GM12892 (cell line): Measurements from ENCODE around the gene SPATA13.

ENCODE experiments used
- POLR2A ChIP-seq: IDR thresholded peaks from 2 replicates; pipeline ENCODE4 v1.6.1; 2011; ENCODE audit warnings: low read depth, low read length, control low read depth
- POLR2AphosphoS5 ChIP-seq: IDR thresholded peaks from 2 replicates; pipeline ENCODE4 v1.6.1; 2011; ENCODE audit warnings: low read depth, low read length, control low read depth

GRCh38 chr13:24287748-24288287 lies 127.3 kb downstream of the SPATA13 start:
- TF ChIP-seq POLR2AphosphoS5 = no peak
- TF ChIP-seq POLR2A = no peak
